ENCODE measurements around the gene SASH1.

GRCh38 chr6:148431413-148431812, 88.8 kb downstream of the SASH1 start:
- TF ChIP-seq SUZ12 (IDR thresholded peaks at IDR 0.05; ENCODE audit: extremely low read depth, insufficient read depth, insufficient read length) (no peak), ZNF274 (IDR thresholded peaks at IDR 0.05; ENCODE audit: low read depth, low read length) (no peak), YY1 (IDR thresholded peaks at IDR 0.05; ENCODE audit: insufficient read depth, insufficient read length) (no peak)
